Superior temporal gyrus (tissue), 1 donor: Measurements from ENCODE around the gene APBA2.
"Not testable (repeated sequence)": the region's sequence is repeated elsewhere in the genome, so short reads cannot be mapped to it uniquely, and the experiment has no call there.

Experiments
- DNase-seq: peaks from one replicate; pipeline ENCODE4 v3.0.0-alpha.2; 2016; ENCODE audit errors: extremely low spot score

APBA2 gene

GRCh38 chr15:28997791-28998190 lies 112.0 kb downstream of the APBA2 start:
- DNase-seq: no peak

GRCh38 chr15:28998511-28998910 lies 112.7 kb downstream of the APBA2 start:
- peak; percentile 27 for DNase-seq

GRCh38 chr15:29003191-29003839 lies 117.5 kb downstream of the APBA2 start:
- peak; percentile 8 for DNase-seq

GRCh38 chr15:29003840-29004233 lies 118.1 kb downstream of the APBA2 start:
- no peak for DNase-seq

GRCh38 chr15:29005931-29006330 lies 120.2 kb downstream of the APBA2 start:
- peak; percentile 17 for DNase-seq

GRCh38 chr15:29008846-29009245 lies 123.1 kb downstream of the APBA2 start:
- DNase-seq: no peak

- DNase-seq: no peak
Measured at GRCh38 chr15:29012097-29012496, 126.3 kb downstream of the APBA2 start.

GRCh38 chr15:29014493-29014892 lies 128.7 kb downstream of the APBA2 start:
- no peak for DNase-seq

GRCh38 chr15:29016518-29016917 lies 130.7 kb downstream of the APBA2 start:
- no peak for DNase-seq

- DNase-seq: no peak
Measured at GRCh38 chr15:29018120-29018805, 132.5 kb downstream of the APBA2 start.

- peak; percentile 62 for DNase-seq
Measured at GRCh38 chr15:29018995-29019976, 133.5 kb downstream of the APBA2 start.

GRCh38 chr15:29021857-29022256 lies 136.1 kb downstream of the APBA2 start:
- DNase-seq: peak; percentile 88

- no peak for DNase-seq
Measured at GRCh38 chr15:29024662-29025061, 138.9 kb downstream of the APBA2 start.

GRCh38 chr15:29025411-29025810 lies 139.6 kb downstream of the APBA2 start:
- DNase-seq: not testable (repeated sequence)

GRCh38 chr15:29028158-29028557 lies 142.4 kb downstream of the APBA2 start:
- DNase-seq: not testable (repeated sequence)

- no peak for DNase-seq
Measured at GRCh38 chr15:29029651-29030195, 143.9 kb downstream of the APBA2 start.

- no peak for DNase-seq
Measured at GRCh38 chr15:29031502-29032228, 145.9 kb downstream of the APBA2 start.

- no peak for DNase-seq
Measured at GRCh38 chr15:29032229-29032625, 146.5 kb downstream of the APBA2 start.

GRCh38 chr15:29032751-29033150 lies 147.0 kb downstream of the APBA2 start:
- DNase-seq: no peak

- DNase-seq: no peak
Measured at GRCh38 chr15:29034151-29034550, 148.4 kb downstream of the APBA2 start.

GRCh38 chr15:29034593-29035335 lies 149.0 kb downstream of the APBA2 start:
- DNase-seq: no peak
